ENCODE data around the gene CCDC157. TPM values are rescaled to one million over a fixed set of nuclear protein-coding genes. Genes with fewer than 3 reads are reported as not detected.
"Not testable (repeated sequence)": the region's sequence is repeated elsewhere in the genome, so short reads cannot be mapped to it uniquely, and the experiment has no call there.

Gene CCDC157
- polyA plus RNA-seq, 10 donors: 0.80 to 1.9 (median 1.3) TPM

DNA sequence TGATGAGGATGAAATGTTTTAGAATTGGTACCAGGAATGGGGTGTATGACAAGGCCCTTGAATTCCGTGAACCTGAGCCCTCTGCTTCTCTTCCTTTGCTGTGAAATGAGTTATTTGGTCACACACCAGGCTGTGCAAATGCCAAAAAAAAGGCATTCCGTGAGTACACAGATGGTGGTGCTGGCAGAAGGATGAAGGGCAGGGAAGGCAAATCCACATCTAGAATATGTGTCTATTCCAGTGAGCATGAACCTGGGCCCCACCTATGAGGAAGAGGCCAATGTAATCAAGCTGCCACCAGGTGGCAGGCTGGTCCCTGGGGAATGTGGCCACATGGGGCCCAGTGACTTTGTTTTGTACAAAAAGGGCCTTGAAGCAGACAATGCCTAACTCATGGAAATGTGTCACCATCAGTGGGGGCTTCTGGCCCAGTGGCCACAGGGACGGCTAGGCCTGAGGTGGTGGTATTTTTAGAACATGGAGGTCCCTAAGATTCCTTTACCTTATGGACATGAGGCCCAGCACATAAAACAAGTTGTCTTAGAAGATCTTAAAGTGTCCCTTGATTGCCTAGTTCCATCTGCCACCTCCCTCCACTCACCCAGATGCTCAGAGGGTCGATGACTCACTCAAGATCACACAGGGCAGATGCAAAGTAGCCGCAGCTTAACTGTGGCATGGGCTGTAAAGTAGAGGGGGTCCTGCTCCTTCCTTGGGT lies 34.3 kb downstream of the CCDC157 start:
- peak in 2 of 3 donors; percentile 36 to 45 for DNase-seq

- DNase-seq: no peak
These were observed 36.0 kb downstream of the CCDC157 start for GRCh38 chr22:30392661-30393321.

DNA sequence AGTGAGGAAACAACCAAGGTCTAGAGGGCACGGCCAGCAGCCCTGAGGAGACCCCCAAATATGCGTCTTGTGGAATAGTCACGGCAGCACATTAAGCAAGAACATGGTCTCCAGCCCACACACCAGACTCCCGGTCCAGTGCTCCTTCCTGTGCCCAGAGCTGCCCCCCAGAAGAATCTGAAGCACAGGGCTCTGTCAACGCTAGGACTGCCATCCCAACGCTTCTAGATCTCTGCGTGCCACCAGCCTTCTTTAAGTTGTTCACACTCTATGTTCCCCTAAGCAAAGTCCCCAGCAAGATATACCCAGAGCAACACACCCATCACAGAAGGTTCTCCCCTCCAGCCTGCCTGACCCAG lies 36.5 kb downstream of the CCDC157 start:
- no peak for DNase-seq

- no peak for DNase-seq
These were observed 37.1 kb downstream of the CCDC157 start for GRCh38 chr22:30393885-30394284.

DNA sequence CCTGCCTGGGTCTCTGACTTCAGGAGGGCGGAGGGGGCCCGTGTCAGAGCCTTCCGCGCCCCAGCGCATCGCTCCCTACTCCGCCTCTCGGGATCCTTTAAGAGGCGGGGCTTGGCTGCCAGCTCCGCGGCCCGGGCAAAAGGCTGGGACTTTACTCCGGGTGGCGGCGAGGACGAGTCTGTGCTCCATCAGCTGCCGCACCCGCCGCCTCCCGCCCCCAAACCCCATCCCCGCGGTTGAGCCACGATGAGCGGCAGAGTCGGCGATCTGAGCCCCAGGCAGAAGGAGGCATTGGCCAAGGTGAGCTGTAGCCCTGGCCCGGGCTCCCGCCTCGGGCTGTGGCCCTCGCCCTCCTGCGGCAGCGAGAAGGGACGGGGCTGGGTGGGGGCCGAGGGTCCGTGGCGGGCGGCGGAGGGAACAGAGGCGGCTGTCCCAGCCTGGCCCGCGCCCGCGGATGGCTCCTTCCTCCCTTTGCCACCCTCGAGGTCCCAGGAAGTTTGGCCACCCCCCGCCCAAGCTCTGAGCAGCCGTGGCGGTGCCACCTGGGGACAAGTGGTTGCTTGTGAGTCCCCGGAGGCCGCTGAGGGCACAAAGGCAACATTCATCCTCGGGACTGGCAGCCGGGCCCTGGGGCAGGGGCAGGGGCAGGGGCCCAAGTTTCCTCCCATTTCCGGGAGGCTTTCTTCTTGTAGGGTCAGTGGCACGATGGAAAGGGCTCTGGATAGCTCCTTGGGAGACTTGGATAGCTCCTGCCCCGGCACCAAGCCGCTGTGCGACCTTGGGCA lies 40.3 kb downstream of the CCDC157 start, which contains the start of gene SEC14L2:
Gene SEC14L2, plus strand, starts transcription at position 148 of the 785 bp plus-strand sequence. Its CDS starts 99 bp downstream, at position 247.
- peak; percentile 31 to 77 (median 45) for DNase-seq

DNA sequence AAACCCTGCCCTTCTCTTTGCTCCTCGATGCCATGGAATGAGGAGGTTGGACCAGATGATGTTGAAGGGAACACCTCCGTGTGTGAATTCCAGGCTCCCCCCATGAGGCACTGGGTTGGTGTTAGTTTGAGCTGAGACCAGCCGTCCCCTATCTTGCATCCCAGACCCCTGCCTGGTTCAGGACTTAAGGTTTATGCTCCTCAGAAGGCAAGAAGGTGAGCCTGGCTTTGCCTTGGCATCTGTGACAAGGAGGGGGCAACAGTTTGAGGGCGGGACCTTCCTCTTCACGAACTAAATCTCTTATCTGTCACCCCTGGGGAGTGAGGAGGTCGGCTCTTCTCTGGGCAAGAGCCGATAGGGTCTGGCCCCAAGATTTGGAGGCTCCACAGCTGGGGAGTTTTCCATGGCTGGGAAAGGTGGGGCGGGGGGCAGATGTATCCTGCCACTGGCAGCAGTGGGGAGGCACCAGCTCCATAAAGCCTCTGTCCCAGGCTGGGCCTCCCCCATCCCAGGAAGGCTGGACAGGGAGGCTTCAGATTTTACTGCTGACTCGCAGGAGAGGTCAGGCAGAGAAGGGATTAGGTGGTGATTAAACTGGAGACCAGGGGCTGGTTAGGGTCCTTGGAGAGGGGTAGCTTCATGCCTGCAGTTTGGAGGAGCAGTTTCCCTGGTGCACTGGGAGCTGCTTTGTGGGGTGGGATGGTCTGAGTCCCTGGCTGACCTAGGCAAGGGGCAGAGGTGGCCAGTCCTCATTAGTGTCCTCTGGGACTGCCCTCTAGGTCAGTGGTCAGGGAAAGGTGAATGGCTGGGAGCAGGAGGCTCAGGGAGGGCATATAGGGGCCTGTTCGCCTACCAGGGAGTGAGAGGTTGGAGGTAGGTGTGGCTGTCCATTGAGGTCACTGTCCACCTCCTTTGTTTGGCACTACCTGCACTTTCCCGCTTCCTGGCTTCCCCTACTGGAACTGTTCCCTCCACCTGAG lies 41.1 kb downstream of the CCDC157 start:
- peak in 1 of 3 donors; percentile 34 for DNase-seq

DNA sequence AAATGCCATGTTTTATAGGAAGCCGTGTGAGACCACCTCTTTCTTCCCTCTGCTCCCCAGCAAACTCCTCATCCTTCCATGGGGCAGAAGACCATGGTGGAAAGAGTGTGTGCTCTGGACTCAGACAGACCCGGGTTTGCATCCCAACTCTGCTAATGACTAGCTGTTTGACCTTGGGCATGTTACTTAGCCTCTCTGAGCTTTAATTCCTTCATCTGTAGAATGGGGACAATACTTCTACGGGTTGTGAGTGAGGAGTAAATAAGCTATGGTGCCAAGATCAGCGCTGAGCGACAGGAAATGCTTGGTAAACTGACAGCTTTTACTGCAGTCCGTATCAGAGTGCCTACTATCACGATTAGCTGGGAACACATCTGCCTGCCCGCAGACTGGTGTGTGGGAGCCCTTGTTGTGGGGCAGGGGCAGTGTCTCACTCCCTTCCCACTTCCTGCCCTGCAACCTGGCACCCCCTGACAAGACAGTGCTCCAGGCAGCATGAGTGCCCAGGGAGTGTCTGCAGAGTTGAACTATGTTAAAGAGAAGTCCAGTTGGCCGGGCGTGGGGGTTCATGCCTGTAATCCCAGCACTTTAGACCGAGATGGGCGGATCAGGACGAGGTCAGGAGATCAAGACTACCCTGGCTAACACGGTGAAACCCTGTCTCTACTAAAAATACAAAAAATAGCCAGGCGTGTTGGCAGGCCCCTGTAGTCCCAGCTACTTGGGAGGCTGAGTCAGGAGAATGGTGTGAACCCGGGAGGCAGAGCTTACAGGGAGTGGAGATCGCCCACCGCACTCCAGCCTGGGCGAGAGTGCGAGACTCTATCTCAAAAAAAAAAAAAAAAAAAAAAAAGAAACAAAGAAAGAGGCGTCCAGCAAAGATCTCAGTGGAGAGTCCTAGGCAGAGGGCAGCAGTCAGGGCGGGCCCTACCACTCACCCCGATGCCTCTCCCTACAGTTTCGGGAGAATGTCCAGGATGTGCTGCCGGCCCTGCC lies 42.2 kb downstream of the CCDC157 start:
- no peak for DNase-seq

GRCh38 chr22:30399718-30400117 lies 42.9 kb downstream of the CCDC157 start:
- no peak for DNase-seq

GRCh38 chr22:30400159-30400558 lies 43.4 kb downstream of the CCDC157 start:
- no peak for DNase-seq

- DNase-seq: not testable (repeated sequence)
These were observed 44.2 kb downstream of the CCDC157 start for GRCh38 chr22:30401024-30401423.

- peak in 1 of 3 donors; percentile 58 for DNase-seq
These were observed 45.4 kb downstream of the CCDC157 start for GRCh38 chr22:30402028-30402765.

DNA sequence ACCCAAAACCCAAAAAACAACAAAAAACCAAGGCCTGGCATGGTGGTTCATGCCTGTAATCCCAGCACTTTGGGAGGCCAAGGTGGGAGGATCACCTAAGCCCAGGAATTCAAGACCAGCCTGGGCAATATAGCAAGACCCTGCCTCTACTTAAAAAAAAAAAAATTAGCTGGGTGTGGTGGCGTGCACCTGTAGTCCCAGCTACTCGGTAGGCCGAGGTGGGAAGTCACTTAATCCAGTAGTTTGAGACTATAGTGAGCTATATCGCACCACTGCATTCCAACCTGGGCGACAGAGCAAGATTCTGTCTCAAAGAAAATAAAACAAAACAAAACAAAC lies 45.9 kb downstream of the CCDC157 start:
- DNase-seq: not testable (repeated sequence)

DNA sequence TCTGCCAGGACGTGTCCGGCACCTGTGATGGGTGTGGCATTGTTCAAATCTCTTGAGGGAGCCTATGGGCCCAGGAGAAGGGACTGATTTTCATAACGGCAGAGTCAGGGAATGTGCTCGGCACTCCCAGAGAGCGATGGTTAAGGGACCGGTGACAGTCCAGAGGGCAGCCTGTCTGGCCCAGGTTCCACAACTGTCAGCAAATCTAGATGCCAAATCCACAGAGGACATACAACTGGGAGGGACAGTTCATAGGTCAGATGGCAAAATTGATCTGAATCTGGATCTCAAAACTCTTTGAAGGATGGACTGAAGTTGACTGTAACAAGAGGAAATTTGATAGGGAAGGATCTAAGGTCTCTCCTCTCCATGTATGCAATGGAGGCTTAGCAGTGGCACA lies 47.5 kb downstream of the CCDC157 start:
- no peak for DNase-seq

DNA sequence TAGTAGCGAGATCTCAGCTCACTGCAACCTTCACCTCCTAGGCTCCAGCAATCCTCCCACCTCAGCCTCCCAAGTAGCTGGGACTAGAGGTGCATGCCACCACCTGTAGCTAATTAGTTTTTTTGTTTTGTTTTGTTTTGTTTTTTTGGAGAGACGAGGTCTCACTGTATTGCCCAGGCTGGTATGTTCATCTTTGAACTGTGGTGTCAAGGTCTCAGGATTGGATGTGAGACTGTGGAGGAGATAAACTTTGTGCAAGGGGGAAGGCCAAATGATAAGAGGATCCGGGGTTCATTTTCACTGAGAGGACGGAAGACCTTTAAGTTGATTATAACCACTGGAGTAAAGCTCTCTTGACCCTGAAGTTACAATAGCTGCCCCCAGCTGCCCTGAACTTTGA lies 48.9 kb downstream of the CCDC157 start:
- no peak for DNase-seq

DNA sequence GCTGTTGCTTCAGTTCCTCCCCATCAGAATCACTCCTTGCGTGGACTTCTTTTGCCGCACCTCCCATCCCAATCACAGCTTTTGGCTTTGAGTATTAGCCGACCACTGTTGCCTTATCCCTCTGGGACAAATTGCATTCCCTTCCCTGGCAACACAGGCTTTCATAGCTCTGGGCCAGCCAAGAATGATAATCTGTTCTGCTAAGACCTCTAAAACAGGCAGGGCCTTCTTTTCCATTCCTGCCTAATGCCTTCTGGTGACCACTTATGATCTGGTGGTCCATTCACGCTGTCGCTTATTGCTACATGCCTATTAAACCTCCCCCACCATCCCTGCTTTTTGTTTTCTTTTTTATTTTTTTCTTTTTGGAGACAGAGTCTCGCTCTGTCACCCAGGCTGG lies 49.6 kb downstream of the CCDC157 start:
- no peak for DNase-seq

DNA sequence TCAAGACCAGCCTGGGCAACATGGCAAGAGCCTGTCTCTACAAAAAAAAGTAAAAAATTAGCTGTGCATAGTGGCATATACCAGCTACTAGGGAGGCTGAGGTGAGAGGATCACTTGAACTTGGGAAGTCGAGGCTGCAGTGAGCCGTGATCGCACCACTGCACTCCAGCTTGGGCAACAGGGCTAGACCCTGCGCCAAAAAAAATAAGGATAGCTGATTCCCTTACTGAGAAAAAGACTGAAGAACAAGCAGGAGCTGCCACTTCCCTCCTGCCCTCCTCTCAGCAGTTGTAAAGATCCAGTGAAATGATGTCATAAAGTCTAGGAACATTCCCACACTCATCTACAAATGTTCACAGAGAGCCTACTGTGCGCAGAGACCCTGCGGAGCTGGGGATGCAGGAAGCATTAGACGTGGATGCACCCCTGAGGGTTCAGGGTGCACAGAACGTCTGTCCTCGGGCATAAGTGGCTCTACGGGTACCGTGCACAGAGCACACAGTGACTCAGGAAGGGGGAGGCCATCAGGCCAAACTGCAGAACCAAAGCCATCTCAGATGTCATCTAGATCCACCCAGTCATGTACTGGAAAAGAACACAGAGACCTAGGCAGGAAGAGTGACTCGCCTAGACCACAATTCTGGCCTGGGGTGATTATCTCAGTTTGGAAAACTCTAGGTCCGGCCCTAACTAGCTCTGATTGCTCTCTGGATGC lies 51.7 kb downstream of the CCDC157 start:
- DNase-seq: peak in 1 of 3 donors; percentile 44

- no peak for DNase-seq
These were observed 55.0 kb downstream of the CCDC157 start for GRCh38 chr22:30411780-30412179.

- DNase-seq: no peak
These were observed 56.2 kb downstream of the CCDC157 start for GRCh38 chr22:30413001-30413400.

Data from muscle of back (tissue), 11 donors.